Immature natural killer cell (primary cell): Measurements from ENCODE around the gene DUSP16. TPM values are rescaled to one million over a fixed set of nuclear protein-coding genes. Genes with fewer than 3 reads are reported as not detected.
"Not testable (repeated sequence)": the region's sequence is repeated elsewhere in the genome, so short reads cannot be mapped to it uniquely, and the experiment has no call there.

ENCODE experiments used
- DNase-seq, 3 donors: peaks; one replicate each; pipeline ENCODE4 v3.0.0; 2022; ENCODE audit warnings: mixed read lengths in 1 of 3
- H3K27ac Mint-ChIP-seq, 6 donors: one replicate each; pipeline ENCODE4 v1.8.0; 2020; ENCODE audit warnings: mixed read lengths in 6 of 6, mild to moderate bottlenecking in 5 of 6, inconsistent platforms in 4 of 6, moderate library complexity in 3 of 6
- H3K27me3 Mint-ChIP-seq, 3 donors: one replicate each; pipeline ENCODE4 v1.8.0; 2020 to 2021; ENCODE audit warnings: low read depth in 3 of 3, mild to moderate bottlenecking in 3 of 3, mixed read lengths in 3 of 3, moderate library complexity in 3 of 3, inconsistent platforms in 1 of 3
- H3K36me3 Mint-ChIP-seq, 3 donors: one replicate each; pipeline ENCODE4 v1.8.0; 2020; ENCODE audit warnings: mixed read lengths in 3 of 3, inconsistent platforms in 2 of 3, mild to moderate bottlenecking in 2 of 3
- H3K4me1 Mint-ChIP-seq, 2 donors: one replicate each; pipeline ENCODE4 v1.8.0; 2020; ENCODE audit warnings: inconsistent platforms in 2 of 2, mild to moderate bottlenecking in 2 of 2, mixed read lengths in 2 of 2, moderate library complexity in 1 of 2
- H3K4me3 Mint-ChIP-seq, 5 donors: one replicate each; pipeline ENCODE4 v1.8.0; 2020; ENCODE audit warnings: mild to moderate bottlenecking in 5 of 5, mixed read lengths in 5 of 5, inconsistent platforms in 3 of 5, moderate library complexity in 3 of 5
- H3K9me3 Mint-ChIP-seq, 6 donors: one replicate each; pipeline ENCODE4 v1.8.0; 2020; ENCODE audit warnings: mild to moderate bottlenecking in 6 of 6, mixed read lengths in 6 of 6, inconsistent platforms in 4 of 6, moderate library complexity in 3 of 6
- polyA plus RNA-seq, 3 donors: library from polyadenylated mRNA; unstranded; fragments of 300-500 nt; fragmentation: Illumina TruSeq; gene quantifications; one replicate each; pipeline ENCODE4 v1.2.3, GENCODE V29; 2021

DUSP16 gene
- polyA plus RNA-seq, 3 donors from 2014 or later: 0.57 to 0.78 TPM; not detected in 1

DNA sequence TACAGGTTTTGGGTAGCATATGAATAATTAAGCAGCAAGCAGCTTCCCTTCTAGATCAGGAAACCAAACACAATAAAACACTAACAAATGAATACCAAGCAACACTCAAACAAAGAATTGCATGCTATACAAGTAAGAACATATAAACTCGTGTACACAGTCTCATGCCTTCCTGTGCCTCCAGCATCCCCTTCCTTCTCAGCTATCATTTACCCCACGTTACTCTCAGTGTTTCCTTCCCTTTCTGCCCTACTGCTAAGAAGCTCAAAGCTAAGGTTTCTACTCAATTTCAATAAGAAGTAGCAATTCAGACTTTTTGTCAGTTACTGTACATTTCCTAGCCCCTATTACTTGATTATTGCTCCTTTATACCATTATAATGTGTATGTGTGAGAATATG is 81.0 kb downstream of the DUSP16 start:
- Mint-ChIP-seq H3K4me3 (no peak overlapping the region), H3K27me3 (peaks cover 0 to 3% (median 0%) of the 10 kb centered on the region in 3 donors), H3K27ac (peak overlapping the region in 5 of 6 donors; percentile 75 to 87 (median 79)), H3K36me3 (peaks cover 0 to 13% (median 11%) of the 10 kb centered on the region in 3 donors), H3K4me1 (peaks cover 9 to 12% of the 10 kb centered on the region in 2 donors), H3K9me3 (no peaks in the 10 kb centered on the region)
- no peak for DNase-seq

- peaks cover 0 to 3% (median 0%) of the 10 kb centered on the region in 3 donors for H3K27me3 Mint-ChIP-seq
- peak overlapping the region in 3 of 6 donors; percentile 27 to 60 (median 41) for H3K27ac Mint-ChIP-seq
- DNase-seq: no peak
- peaks cover 0 to 13% (median 11%) of the 10 kb centered on the region in 3 donors for H3K36me3 Mint-ChIP-seq
- H3K9me3 Mint-ChIP-seq: no peaks in the 10 kb centered on the region
- peaks cover 12 to 19% of the 10 kb centered on the region in 2 donors for H3K4me1 Mint-ChIP-seq
- H3K4me3 Mint-ChIP-seq: no peak overlapping the region
Observed at GRCh38 chr12:12480074-12480473, 82.6 kb downstream of the DUSP16 start.

GRCh38 chr12:12477532-12477890 is 85.2 kb downstream of the DUSP16 start:
- peaks cover 4 to 21% (median 14%) of the 10 kb centered on the region in 3 donors for H3K36me3 Mint-ChIP-seq
- peak overlapping the region in 2 of 6 donors; percentile 9 to 50 for H3K27ac Mint-ChIP-seq
- no peak overlapping the region for H3K4me3 Mint-ChIP-seq

DNA sequence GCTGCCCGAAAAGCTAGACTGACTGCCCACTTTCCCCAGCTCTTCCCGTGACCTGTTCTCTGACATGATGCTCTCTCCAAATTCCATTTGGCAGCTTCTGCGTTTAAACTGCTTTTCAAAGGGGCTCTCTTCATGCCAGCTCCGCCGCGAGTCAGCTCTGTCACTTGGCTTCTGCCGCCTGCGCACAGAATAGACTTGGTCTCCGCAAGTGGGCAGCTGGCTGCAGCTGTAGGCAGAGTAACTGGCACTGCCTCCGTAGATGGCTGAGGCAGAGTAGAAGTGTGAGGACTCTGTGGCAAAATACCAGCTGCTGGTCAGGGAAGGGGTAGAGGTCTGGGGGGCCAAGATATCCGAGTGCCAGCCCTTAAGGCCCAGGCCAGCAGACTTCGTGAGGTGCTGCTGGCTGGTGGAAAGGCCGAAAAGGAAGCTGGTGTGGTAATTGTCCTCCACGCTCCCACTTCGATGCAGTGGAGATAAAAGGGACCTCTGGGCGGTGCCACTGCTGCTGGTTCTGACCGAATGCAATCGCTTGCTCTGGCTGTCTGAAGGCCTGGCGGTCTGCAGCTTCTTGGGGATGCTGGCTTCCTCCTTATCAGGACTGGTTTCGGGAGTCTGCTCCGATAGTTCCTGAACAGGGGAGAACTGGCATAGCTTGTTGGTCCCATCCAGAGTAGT is 85.7 kb downstream of the DUSP16 start:
- peaks cover 14 to 30% of the 10 kb centered on the region in 2 donors for H3K4me1 Mint-ChIP-seq
- peaks cover 4 to 17% (median 12%) of the 10 kb centered on the region in 3 donors for H3K36me3 Mint-ChIP-seq
- no peaks in the 10 kb centered on the region for H3K27me3 Mint-ChIP-seq
- no peak overlapping the region for H3K4me3 Mint-ChIP-seq
- no peaks in the 10 kb centered on the region for H3K9me3 Mint-ChIP-seq
- DNase-seq: no peak
- H3K27ac Mint-ChIP-seq: peak overlapping the region in 1 of 6 donors; percentile 39

More at GRCh38 chr12:12477532-12477890, 85.2 kb downstream of the DUSP16 start:
- Mint-ChIP-seq H3K27me3 (peaks cover 0 to 3% (median 0%) of the 10 kb centered on the region in 3 donors), H3K4me1 (peaks cover 19 to 35% of the 10 kb centered on the region in 2 donors), H3K9me3 (no peaks in the 10 kb centered on the region)
- DNase-seq: no peak

GRCh38 chr12:12474931-12475795 is 87.5 kb downstream of the DUSP16 start:
- Mint-ChIP-seq H3K4me1 (peaks cover 10 to 31% of the 10 kb centered on the region in 2 donors), H3K4me3 (peak overlapping the region in 3 of 5 donors; percentile 1 to 70 (median 15)), H3K27ac (peak overlapping the region; percentile 41 to 89 (median 74)), H3K9me3 (no peaks in the 10 kb centered on the region), H3K36me3 (peaks cover 9 to 21% (median 17%) of the 10 kb centered on the region in 3 donors), H3K27me3 (no peaks in the 10 kb centered on the region)
- peak; percentile 28 to 78 (median 60) for DNase-seq

DNA sequence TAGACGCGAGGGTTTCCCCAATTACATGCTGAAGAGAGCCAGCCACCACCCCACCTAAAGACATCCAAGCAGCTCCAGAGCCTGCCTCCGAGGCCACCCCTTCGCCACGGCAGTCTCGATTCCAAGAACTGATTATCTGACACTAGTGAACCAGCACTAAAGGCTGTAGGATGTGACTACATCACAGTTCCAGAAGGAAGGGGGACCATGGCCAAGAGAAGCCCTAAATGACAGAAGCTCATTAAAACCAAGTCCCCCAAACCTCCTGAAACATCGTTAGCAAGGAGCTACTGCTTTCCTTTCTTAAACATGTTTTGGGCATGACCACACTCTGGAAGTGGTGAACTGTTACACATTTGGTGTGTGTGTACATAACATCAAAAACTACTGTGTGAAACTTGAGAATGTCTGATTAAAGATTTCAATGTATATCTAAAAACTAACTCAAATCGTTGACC is 88.2 kb downstream of the DUSP16 start:
- H3K27ac Mint-ChIP-seq: peak overlapping the region; percentile 36 to 89 (median 73)
- no peak for DNase-seq
- no peaks in the 10 kb centered on the region for H3K9me3 Mint-ChIP-seq
- peaks cover 9 to 18% (median 17%) of the 10 kb centered on the region in 3 donors for H3K36me3 Mint-ChIP-seq
- H3K4me1 Mint-ChIP-seq: peaks cover 10 to 31% of the 10 kb centered on the region in 2 donors
- H3K4me3 Mint-ChIP-seq: peak overlapping the region in 3 of 5 donors; percentile 1 to 70 (median 15)
- no peaks in the 10 kb centered on the region for H3K27me3 Mint-ChIP-seq

DNA sequence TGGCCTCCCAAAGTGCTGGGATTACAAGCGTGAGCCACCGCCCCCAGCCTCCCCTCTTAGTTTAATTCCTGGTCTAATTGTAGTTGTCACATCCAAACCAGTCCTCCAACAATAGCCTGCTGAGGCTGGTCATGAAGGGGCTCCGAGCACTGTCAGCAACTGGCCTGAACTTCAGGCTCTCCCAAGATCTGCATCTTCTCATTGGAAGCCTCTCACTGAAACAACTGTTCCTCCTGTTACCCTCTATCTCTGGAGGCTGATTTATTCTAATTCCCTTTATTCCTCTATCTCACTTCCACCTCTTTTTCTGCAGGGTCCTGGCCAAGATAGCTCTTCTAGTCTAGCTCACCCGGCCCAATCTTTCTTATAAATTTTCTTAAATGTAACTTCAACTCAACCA is 89.4 kb downstream of the DUSP16 start:
- Mint-ChIP-seq H3K36me3 (peaks cover 14 to 17% (median 17%) of the 10 kb centered on the region in 3 donors), H3K27me3 (no peaks in the 10 kb centered on the region), H3K9me3 (no peaks in the 10 kb centered on the region), H3K27ac (peak overlapping the region in 3 of 6 donors; percentile 14 to 66 (median 38)), H3K4me3 (no peak overlapping the region), H3K4me1 (peaks cover 12 to 37% of the 10 kb centered on the region in 2 donors)
- DNase-seq: no peak

- DNase-seq, H3K9me3 Mint-ChIP-seq, H3K27ac Mint-ChIP-seq, H3K27me3 Mint-ChIP-seq, H3K4me3 Mint-ChIP-seq: not testable (repeated sequence)
- Mint-ChIP-seq H3K36me3 (peaks cover 14 to 24% (median 14%) of the 10 kb centered on the region in 3 donors), H3K4me1 (peaks cover 20 to 46% of the 10 kb centered on the region in 2 donors)
Observed at GRCh38 chr12:12471982-12472961, 90.4 kb downstream of the DUSP16 start.

GRCh38 chr12:12470751-12471306 is 91.8 kb downstream of the DUSP16 start:
- H3K4me3 Mint-ChIP-seq: no peak overlapping the region
- H3K27ac Mint-ChIP-seq: peak overlapping the region in 2 of 6 donors; percentile 19 to 73
- no peaks in the 10 kb centered on the region for H3K27me3 Mint-ChIP-seq

DNA sequence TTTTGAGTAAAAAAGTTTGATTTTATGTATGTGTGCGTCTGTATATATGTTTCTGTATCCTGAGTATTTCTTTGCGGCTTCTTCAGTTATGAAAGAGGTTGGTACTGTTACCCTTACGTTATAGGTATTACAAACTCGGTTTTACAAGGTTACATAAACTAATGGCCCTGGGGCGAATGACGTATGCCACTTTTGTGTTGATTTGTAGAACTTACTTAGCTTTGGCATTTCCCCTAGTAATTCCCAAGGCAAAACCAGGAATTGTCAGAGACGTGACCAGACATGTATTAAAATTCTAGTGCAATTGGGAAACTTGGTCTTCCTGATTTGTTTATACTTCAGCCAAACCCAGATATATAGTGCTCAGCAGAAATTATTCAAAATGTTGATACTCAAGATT is 93.3 kb downstream of the DUSP16 start:
- Mint-ChIP-seq H3K9me3 (no peaks in the 10 kb centered on the region), H3K4me3 (no peak overlapping the region), H3K36me3 (peaks cover 14 to 25% (median 14%) of the 10 kb centered on the region in 3 donors), H3K27ac (no peak overlapping the region), H3K4me1 (peaks cover 25 to 59% of the 10 kb centered on the region in 2 donors), H3K27me3 (peaks cover 0 to 2% (median 0%) of the 10 kb centered on the region in 3 donors)
- DNase-seq: no peak

More at GRCh38 chr12:12470751-12471306, 91.8 kb downstream of the DUSP16 start:
- Mint-ChIP-seq H3K9me3 (no peaks in the 10 kb centered on the region), H3K4me1 (peaks cover 29 to 59% of the 10 kb centered on the region in 2 donors), H3K36me3 (peaks cover 14 to 25% (median 15%) of the 10 kb centered on the region in 3 donors)
- DNase-seq: no peak

DNA sequence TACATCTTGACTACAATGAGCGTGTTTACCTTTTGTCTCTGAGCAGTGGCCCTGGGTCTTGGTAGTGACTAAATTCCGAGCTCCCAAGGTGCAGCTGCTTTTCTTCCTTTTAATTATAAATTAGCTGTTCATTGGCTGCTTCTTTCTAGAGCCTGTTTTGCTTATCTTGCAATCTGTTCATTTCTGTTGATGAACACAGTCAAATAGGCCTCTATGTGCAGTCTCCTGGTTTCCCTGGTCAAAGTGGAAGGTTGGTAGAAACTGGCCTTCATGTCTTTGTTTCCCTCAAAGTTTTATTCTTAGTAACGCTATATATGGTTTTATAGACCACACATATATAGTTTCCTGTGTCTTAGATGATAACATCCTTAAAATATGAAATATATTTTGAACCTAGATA is 94.1 kb downstream of the DUSP16 start:
- H3K4me3 Mint-ChIP-seq: no peak overlapping the region
- H3K9me3 Mint-ChIP-seq: no peaks in the 10 kb centered on the region
- H3K4me1 Mint-ChIP-seq: peaks cover 23 to 54% of the 10 kb centered on the region in 2 donors
- H3K27me3 Mint-ChIP-seq: peaks cover 0 to 2% (median 0%) of the 10 kb centered on the region in 3 donors
- H3K36me3 Mint-ChIP-seq: peaks cover 10 to 25% (median 14%) of the 10 kb centered on the region in 3 donors
- DNase-seq: no peak
- peak overlapping the region in 3 of 6 donors; percentile 7 to 73 (median 57) for H3K27ac Mint-ChIP-seq

- Mint-ChIP-seq H3K9me3 (no peaks in the 10 kb centered on the region), H3K27ac (peak overlapping the region; percentile 7 to 73 (median 48)), H3K4me3 (peak overlapping the region in 3 of 5 donors; percentile 6 to 35 (median 34)), H3K27me3 (peaks cover 0 to 2% (median 0%) of the 10 kb centered on the region in 3 donors), H3K4me1 (peaks cover 23 to 49% of the 10 kb centered on the region in 2 donors), H3K36me3 (peaks cover 5 to 21% (median 9%) of the 10 kb centered on the region in 3 donors)
- peak in 2 of 3 donors; percentile 21 to 41 for DNase-seq
Observed at GRCh38 chr12:12467688-12468261, 94.9 kb downstream of the DUSP16 start.
